ENCODE results near the gene PIGM.
A peak's percentile ranks its signal among the peaks of the same experiment; 100 is the strongest.

The PIGM gene

DNA sequence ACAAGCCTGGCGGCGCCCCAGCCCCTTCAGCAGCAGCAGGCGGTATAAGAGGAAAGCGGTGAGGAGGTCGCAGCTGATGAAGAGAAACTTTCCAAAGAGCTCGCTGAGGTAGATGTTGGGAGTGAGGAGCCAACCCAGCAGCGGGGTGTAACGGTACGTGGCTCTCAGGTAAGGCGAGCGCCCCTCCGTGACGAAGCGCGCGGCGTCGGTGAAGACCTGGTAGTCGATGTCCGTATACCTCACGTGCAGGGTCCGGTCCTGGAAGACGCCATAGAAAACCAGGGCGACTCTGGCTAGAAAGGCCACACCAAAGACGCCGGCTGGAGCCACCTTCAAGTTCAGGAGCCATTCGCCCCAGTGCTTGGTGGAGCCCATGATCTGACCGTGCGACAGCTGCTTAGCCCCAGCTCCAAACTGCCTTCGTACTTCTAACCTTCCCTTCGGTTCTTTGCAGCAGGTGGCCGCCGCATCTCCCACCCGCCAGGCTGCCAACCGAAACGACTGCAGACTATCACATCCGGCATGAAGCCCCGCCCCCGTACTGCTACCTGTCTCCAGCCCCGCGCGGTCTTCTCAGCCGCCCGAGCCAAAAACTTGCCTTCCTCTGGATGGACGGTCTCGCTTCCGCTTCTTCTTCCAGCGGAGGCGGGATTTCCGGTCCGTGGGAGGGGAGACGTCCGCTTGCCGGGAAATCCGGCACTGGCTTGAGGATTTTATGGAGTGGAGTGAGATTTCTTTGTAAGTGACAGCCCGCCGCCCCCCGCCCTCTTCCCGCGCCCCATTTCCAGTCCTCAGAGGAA lies at the start of gene PIGM:
Gene PIGM, minus strand, starts transcription at position 626 of the 800 bp plus-strand sequence. Its CDS starts 251 bp downstream, at position 375.
- peak; percentile 90 for DNase-seq (ENCODE audit: low read depth)

DNA sequence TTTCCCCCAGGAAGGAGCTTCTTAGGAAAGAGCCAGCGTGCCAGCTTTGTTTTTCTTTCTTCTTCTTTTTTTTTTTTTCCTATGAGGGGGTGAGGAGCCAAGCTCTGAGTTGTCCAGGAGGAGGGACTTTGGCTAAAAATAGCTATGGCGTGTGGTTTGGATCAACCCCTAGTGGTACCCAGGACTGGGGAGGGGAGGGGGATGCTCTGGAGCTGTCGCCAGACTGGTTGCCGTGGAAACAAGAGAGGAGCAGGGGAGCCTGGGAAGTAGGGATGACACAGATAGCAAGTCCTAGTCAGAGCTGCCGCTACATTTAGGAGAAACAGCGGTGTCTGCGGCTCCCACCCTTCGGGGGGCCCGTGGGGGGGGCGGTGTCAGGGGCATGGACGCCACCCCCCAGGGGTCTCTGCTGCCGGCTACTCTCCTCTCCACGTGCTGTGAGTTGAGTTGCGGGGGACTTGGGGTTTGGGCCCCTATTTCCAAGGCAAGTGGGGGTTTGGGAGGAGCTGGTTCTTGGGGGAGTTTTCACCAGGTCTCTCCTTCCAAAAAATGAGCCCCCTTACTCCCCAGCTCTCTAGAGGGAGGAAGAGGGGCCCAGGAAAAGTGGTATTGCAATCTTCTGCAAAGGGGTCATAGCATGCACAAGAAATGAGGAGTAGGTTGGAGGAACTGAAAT lies 49.6 kb upstream of the PIGM start, which contains the start of gene KCNJ9:
Gene KCNJ9, plus strand, starts transcription at position 278 of the 676 bp plus-strand sequence. CDS start 2,493 bp downstream, outside the sequence.
- no peak for DNase-seq (ENCODE audit: low read depth)

- no peak for DNase-seq (ENCODE audit: low read depth)
These were observed 48.8 kb upstream of the PIGM start for GRCh38 chr1:160080381-160081100.

- no peak for DNase-seq (ENCODE audit: low read depth)
These were observed 47.7 kb upstream of the PIGM start for GRCh38 chr1:160079448-160079847.

DNA sequence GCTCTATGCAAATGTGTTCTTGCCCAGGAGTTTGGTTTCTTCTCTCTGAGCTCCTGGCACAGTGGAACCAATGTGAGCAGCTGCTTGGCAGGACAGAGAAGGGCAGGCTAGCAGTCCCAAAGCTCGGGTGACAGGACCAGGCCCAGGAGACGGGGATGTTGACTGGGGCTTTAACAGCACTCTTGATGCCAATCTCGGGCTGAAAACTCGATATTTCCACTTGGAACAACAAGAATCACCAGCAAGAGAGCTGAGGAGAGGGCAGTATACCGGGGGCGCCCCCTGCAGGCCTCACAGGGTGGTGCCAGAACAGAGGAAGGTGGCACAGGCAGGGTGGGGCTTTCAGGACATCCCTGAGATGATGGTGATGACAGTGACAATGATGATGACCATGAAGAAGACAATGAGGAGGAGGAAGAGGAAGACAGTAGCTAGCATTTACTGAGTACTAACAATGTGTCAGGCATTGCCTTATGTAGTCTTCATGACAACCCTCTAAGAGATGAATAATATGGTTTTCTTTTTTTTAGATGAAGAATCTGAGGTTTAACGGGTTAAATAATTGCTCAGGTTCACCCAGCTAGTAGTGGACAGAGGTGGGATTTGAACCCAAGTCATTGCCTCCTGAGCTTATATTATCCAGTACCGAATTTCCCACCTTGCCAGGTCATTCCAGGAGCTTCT lies 46.9 kb upstream of the PIGM start:
- DNase-seq (ENCODE audit: low read depth): peak; percentile 34

DNA sequence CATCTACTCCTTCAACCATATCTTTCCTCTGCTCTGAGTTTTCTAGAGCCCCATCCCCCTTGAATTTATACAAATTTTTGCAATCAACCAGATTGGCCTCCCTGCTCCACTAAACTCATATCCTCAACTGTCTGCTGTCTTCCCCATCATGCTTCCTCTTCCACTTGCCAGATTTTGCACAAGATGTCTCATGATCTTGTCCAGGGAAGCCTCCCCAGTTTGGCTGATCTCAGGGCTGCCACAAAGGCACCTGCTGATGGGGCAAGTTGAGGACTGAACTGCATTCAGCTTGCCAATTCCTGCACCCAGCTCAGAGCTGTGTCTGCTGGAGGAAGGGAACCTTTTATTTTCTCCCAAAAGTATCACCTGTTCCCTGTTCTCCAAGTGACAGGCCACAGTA lies 45.7 kb upstream of the PIGM start:
- DNase-seq (ENCODE audit: low read depth): no peak

DNA sequence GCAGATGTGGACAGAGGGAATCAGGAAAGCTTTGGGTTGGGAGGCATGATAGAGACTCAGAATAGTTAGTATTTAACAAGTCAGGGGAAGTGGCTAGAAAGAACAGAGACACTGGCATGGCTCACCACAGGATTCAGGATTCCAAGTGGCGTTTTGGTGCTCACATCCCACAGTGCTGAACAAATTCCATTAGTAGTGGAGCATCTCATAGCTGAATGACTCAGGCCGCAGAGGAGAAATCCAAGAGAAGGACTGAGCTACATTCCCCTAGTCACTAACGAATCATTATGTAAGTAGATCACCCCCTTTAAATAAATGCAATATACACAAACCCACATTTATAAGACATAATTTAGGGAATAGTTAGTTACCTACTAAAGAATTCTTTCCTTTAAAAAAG lies 44.5 kb upstream of the PIGM start:
- DNase-seq (ENCODE audit: low read depth): no peak

DNA sequence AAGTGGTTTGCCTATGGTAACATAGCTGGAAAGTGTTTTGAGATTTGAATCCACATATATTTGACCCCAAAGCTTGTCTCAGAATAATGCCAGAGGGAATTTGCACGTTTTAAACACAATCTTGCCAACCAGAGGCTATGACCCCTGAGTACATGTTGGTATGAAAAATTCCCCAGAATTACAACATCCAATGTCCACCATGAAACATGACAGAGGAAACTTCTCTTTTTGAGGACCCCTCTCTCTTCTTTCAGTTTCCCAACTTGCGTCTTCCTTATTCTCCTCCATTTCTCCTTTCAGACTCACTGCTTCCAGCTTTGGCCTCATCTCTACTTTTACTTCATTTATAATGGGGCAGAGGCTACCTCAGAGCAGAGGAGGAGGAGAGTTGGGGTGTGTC lies 44.0 kb upstream of the PIGM start:
- no peak for DNase-seq (ENCODE audit: low read depth)

- no peak for DNase-seq (ENCODE audit: low read depth)
These were observed 43.1 kb upstream of the PIGM start for GRCh38 chr1:160074865-160075264.

DNA sequence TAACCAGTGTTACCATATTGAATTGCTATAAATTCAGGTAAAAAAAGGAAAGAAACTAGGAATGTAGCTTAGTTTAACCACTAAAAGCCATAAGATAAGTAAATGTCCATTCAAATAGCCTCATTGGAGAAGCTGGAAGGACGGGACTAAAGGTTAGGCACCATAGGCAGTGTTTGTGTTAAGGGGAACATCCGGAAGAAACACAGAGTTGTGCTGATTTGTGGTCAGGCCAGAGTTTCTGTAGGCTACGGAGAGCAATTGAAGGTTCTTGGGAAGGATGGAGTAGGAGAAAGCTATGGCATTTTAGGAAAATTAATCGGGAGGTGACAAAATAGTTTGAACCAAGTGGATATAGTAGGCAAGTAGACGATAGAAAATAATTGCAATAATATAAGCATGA lies 39.5 kb upstream of the PIGM start:
- DNase-seq (ENCODE audit: low read depth): no peak

GRCh38 chr1:160070243-160071163 lies 38.7 kb upstream of the PIGM start:
- DNase-seq (ENCODE audit: low read depth): peak; percentile 29

DNA sequence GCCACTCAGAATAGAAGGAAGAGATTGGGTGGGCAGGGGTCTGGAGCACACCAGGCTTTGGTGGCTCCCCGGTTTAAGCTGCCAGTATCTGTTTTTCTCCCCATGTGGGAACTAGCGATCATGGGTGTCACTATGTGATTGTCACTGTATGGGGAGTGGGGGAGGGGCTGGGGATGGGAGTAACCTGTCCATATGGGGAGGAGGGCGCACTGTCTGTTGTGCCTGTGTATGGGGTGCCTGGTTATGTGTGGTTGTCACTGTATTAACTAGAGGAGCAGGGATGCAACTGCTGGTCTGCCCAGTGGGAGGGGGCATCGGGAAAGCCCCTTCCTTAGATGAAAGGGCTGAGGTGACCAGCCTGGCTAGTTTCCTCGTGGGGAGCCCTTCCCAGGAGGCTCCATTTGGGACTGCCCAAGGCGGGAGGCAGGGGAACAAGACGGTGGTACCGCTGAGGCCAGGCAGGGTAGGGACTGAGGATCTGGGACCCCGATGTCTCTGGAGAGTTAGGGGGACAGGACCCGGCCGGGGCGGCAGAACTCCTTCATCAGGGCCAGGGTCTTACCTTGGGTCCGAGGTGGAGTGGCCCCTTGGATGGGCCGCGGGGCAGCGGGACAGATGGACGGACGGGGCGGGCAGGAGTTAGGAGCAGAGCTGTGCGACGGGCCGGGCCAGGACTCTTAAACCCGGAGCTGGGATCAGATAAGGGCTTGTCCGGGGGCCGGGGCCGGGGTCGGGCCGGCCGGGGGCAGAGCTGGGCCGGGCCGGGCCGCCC lies 37.9 kb upstream of the PIGM start, which contains the start of gene KCNJ10:
Gene KCNJ10, minus strand, starts transcription at position 701 of the 772 bp plus-strand sequence. CDS start 27,628 bp downstream, outside the sequence.
- DNase-seq (ENCODE audit: low read depth): no peak

GRCh38 chr1:160068225-160068624 lies 36.4 kb upstream of the PIGM start:
- no peak for DNase-seq (ENCODE audit: low read depth)

DNA sequence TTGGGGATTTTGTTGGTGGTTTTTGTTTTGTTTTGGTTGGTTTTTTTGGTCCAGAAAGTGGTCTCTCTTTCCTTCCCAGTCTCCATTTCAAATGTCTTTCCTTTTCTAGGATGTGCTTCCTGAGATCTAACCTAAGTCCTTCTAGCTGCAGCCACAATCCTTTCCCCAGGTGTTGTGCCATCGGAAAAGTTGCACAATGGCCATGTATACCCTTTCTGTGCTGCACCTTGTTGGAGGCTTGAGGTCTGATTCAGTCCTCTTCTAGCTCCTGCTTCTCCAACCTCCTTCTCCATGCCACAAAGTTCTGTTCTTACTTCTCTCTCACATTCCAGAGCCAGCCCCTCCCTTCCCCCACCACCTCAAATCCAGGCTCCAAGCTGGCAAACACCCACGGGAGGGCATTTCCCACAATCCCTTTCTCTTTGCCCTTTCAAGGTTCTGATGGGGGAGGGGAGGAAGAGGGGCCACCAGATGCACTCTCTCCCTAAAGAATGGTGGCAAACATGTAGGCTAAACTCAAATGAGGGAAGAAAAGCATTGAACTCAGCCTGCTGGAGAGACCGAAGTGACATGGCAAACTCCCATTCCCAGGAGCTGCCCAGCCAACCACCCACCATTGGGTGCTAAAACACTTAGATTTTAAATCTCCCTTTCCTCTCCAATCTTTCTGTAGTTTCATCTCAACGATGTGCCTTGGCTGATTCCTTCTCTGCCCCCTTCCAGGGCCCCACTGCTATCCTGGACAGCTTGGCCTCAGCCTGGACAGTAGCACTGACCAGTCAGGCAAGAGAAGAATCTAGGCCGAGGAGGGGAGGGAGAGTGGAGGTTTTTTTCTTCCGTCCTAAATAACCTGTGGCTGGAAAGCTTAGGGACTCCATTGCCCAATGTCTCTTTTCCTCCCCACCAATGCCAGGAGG lies 35.3 kb upstream of the PIGM start:
- no peak for DNase-seq (ENCODE audit: low read depth)

- no peak for DNase-seq (ENCODE audit: low read depth)
These were observed 33.0 kb upstream of the PIGM start for GRCh38 chr1:160064746-160065145.

GRCh38 chr1:160064164-160064563 lies 32.4 kb upstream of the PIGM start:
- no peak for DNase-seq (ENCODE audit: low read depth)

DNA sequence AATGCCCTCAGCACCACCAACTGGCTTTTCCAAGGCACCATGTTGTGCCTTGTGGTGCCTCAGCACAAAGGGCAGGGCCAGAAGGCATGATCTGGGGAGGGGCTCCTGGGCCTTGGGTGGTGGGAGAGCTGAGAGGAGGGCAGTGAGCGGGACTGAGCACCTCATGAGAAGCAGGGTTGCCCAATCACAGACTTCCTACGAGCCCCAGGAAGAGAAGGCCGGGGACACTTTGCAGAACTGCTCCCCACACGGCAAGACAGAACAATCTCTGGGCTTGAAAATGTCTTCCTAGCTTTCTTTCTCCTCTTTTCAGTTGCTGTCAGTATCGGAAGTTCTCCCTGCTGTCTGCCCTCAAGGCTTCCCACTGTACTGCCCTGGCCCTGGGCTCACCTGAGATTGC lies 31.4 kb upstream of the PIGM start:
- no peak for DNase-seq (ENCODE audit: low read depth)

GRCh38 chr1:160062230-160062532 lies 30.4 kb upstream of the PIGM start:
- no peak for DNase-seq (ENCODE audit: low read depth)

Measured in activated T-helper 9 cell treated with anti-CD3 and anti-CD28 coated beads, Interleukin-2, amount 50 U/mL, for 16 hours (primary cell).